HG02759 (cell line): ENCODE data around the gene ASAP2.

Experiments used
- ATAC-seq: cut with Tn5 transposase; IDR thresholded peaks from one replicate; pipeline ENCODE4 v1.9.1; 2021; ENCODE audit warnings: mild to moderate bottlenecking, moderate library complexity; ENCODE audit not compliant: unreplicated experiment

Gene ASAP2

DNA sequence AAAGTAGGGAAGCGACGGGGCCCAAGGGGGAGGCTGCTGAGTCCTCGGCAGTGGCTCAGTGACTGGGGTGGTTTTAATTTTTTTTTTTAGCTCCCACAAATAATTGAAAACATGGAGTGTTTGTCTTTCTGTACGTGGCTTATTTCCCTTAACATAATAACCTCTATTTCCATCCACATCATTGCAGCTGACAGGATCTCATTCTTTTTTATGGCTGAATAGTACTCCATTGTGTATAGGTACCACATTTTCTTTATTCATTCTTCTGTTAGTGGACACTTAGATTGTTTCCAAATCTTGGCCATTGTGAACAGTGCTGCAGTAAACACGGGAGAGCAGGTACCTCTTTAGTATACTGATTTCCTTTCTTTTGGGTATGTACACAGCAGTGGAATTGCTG is 65.1 kb downstream of the ASAP2 start:
- no peak for ATAC-seq

DNA sequence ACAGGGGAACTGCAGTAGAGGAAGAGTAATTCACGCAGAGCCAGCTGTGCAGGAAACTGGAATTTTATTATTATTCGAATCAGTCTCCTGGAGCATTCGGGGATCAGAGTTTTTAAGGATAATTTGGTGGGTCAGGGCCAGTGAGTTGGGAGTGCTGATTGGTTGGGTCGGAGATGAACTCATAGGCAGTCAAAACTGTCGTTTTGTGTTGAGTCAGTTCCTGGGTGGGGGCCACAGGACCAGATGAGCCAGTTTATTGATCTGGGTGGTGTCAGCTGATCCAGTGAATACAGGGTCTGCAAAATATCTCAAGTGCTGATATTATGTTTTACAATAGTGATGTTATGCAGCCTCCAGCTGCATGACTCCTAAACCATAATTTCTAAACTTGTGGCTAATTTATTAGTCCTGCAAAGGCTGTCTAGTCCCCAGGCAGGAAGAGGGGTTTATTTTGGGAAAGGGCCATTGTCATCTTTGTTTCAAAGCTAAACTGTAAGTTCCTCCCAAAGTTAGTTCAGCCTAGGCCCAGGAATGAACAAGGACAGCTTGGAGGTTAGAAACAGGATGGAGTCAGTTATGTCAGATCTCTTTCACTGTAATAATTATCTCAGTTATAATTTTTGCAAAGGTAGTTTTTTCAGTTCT is 67.0 kb downstream of the ASAP2 start:
- no peak for ATAC-seq

DNA sequence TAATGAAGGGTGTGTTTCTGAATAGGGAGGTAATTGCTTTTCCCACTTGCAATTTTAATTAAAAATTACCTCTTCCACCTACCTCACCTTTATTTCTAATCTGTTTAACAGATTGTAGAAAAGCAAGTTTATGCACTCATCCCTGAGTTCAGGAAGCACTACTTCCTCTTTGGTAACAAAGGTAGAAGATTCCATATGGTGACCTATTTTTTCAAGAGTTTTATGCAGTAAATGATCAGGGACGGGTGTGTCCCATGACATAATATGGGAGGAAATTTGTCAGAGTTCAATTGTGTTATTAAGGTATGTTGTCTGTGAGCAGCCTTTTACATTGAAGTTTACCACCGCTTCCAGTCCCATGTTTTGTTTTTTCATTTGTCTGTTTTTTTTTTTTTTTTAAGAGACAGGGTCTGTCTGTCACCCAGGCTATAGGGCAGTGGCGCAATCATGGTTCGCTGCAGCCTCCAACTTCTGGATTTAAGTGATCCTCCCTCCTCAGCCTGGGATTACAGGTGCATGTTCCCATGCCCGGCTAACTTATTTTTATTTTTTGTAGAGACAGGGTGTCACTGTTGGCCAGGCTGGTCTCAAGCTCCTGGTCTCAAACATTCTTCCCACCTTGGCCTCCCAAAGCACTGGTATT is 68.2 kb downstream of the ASAP2 start:
- ATAC-seq, result no peak

DNA sequence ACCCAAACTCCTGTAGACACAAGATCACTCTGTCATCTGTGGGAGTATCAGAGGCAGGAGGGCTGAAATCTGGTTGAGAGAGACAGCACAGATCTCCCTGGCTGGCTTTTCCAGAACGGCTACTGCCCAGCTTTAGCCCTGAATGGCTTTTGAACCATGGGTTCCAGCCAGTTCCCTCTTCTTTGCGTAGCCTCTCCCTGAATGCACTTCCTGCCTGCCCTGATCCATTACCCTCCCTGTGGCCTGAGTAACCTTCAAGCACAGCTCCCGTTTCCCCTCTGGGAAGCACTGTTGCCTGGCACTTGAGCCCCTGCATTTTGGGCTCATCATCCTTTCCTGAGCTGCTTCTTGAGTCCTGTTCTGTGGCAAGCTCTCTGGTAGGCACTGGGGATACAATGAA is 68.8 kb downstream of the ASAP2 start:
- ATAC-seq, result no peak

DNA sequence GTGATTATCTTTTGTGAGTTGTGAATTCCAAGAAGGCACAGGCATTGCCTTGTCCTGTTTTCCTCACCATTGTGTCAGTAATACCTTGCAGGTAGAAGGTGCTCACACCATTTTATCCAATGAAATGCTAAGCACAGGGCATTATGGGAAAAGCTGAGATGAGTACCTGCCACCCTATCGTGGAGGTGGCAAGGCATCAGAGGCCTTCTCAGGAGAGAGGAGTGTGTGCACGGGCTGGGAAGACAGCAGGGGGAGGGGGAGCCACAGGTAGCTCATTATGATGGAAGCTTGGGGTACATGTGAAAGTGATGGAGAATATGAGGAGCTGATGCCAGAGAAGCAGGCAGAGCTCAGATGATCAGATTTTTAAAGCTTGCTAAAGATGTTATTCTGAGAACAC is 69.5 kb downstream of the ASAP2 start:
- ATAC-seq, result no peak

DNA sequence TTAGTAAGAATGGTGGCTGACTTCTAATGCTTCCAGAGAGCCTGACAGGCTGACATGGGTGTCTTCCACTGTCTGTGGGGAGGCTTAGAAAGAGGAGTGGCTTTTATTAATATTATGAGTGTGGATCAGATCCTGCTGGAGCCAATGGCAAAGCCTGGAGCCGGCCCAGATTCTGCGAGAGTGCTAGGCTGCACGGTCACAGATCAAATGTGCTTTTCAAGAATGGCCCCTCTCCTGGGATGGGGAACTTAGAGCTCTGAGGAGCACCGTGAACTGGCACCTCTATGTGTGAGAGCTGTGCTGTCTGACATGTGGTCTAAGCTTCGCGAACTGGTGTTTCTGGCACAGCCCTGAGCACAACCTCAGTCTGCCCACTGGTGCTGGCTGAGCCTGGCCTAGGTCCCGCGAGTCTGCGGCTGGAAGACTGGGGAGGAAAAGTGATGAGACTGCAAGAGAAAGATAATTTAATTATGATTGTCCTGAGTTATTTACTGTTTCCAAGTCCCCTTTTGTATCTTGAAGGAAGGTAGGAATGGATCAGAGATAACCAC is 70.4 kb downstream of the ASAP2 start:
- ATAC-seq, result no peak

DNA sequence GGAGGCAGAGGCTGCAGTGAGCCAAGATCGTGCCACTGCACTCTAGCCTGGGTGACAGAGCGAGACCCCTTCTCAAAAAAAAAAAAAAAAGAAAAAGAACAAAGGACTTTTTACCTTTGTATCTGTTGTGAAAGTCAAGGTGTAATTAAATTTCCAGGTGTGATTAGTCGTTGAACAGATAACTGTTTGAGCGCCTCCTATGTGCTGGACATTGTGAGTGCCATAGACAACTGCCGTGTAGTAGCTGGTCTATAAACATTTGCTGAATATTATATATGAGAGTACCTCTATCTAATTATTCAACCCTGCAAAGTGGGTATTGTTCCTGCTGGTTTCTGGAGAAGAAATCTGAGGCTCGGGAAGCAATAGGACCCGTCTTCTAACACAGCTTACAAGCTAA is 71.8 kb downstream of the ASAP2 start:
- ATAC-seq, result no peak

DNA sequence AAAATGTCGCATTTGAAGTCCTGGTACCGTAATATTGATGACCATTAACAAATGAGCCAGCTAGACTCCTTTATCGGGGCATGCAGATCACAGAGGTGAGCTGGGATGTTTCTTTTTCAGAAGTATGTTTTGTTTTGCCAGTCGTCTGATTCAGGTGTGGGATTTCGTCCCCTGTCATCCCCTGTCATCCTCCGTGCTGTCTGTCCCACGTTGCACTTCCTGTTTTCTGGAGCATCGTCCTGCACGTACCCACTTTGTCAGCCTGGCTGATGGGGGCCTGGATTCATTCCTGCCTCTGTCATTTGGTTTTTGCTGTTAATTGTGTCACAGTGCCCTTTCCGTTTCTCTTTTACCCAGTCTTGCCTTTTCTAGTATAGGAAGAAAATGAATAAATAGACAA is 72.8 kb downstream of the ASAP2 start:
- no peak for ATAC-seq

DNA sequence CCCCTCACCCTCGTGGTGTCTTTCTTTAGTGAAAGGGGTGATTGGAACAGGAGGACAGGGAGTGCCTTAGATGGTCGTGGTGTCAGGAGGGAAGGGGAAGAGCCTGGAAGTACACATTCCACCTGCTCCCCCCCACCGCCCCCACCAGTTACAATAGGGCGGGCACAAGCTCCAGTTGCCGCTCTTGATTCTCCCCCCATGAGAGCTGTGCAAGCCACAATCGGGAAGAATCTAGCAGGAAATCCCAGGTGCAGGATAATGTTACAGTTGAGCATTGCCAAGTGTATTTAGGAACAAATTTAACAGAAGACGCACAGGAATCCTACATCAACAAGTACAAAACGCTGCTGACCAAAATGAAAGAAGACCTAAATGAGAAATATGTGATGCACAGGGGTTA is 73.6 kb downstream of the ASAP2 start:
- no peak for ATAC-seq

DNA sequence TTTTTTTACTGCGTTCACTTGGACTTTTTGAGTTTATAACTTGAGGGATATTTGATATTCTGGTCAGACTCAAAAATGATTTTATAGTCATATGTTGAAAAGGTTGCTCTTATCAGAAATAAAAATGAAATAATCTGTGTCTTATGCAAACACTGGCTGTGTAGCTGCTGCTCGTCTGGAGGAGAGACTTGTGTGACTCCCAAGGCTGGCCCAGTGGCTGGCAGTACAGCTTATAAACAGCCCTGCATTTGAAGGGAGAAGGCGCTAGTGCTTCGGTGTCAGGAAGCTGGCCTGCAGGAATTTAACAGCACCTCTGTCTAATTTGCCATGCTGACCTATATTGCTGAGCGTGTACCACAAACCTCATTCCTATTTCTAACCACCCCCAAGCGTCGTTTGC is 74.5 kb downstream of the ASAP2 start:
- no peak for ATAC-seq

DNA sequence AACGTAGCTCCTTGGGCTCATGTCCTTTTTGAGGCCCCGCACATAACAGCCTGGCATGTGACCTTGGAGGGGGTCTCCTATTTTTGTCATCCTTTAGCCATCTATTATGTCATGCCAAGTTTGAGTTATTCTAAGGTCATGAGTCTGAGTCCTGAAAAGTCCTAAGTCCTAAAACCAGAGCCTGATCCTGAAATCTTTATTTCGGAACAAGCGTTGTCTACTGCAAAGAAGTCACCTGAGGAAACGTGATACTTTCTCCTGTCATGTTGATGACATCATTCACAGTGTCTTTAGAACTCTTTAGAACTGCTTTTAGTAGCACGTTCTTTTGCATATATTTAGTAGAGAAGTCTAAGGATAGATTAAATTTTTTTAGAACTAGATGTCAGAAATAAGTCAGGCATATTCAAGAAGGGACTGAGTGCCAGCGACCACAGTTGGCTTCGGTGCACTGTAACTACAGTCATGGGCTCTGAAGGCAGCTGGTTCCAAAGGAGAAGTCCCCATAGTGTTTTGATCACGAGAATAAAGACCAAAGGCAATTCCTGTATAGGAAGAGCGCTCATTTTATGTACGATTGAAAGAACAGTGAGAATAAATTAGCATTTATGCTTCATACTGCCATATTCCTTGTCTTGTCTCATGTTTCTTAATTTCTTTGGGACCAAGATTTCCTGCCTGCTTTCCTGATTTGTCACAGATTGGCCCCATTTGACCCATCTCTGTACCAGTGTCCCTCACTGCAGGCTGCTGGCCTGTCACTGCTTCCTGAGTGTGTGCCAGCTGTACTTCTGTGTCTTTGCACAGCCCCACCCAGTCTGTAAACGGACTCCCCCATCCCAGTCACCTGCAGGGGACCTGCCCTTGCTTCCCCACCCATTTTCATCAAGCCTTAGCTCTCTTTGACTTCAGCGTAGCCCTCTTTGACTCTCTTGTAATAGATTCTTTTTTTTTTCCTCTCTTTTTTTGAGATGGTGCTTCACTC is 75.8 kb downstream of the ASAP2 start:
- ATAC-seq, result no peak

DNA sequence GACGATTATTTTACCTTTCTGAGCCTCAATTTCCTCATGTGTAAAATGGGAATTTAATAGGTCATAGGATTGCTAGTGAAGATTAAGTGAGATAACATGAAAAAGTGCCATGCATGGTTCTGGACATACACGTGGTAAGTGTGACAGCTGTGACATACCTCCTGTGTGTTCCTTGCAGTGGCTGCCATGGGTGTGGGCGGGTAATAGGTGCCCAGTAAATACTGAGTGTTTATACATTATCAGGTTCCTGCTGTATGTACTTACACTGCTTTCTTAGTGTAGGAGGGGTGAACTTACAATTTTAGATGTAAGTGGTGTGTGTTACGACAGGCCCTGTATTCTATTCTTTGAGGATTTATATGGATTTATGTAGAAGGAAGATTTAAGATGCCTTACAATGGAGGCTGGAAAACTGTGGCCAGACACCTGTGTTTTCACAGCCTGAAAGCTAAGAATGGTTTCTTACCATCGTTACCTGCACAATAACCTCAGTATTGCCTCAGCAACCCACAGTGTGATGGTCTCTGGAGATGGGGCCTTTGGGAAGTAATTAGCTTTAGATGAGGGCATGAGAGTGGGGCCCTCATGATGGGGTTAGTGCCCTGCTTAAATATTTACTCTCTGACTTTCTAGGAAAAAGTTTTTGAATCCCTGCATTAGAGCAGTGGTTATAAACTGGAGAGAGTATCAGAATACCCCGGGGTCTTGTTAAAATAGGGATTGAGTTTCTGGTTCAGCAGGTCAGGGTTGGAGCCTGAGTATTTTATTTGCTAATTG is 78.1 kb downstream of the ASAP2 start:
- no peak for ATAC-seq

DNA sequence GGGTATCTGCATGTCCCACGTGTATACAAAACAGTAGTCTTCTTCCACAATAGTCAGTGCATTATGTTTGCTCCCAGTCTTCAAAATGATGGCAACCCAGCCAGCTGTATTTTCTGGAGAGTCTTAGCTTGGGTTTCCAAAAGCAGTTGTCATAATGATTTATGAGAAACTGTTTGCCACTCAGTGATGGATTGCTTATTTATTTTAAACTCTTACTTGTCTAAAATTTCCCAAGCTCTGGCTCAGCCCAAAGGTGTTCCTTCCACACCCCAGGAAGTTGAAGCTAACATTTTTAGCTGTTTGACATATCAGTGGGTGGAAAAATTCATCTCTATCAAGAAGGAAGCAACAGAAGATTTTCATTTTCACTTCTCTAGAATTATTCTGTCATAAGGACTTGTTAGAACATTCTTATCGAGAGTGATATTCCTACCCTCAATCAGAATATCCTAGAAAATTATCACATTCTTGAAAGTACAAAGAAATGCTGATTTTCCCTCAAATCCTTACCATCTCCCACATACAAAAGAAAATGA is 78.8 kb downstream of the ASAP2 start:
- ATAC-seq, result no peak

DNA sequence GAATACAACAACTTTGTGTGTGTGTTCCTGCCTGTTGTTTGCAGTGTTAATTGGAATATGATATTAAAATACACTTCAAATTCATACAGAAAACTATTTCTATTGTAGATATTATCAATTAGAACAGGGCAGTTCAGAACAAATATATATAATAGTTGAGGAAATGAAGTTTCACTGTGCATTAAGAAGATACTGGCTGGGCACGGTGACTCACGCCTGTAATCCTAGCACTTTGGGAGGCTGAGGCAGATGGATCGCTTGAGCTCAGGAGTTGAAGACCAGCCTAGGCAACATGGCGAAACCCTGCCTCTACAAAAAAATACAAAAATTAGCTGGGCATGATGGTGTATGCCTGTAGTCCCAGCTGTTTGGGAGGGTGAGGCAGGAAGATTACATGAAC is 79.3 kb downstream of the ASAP2 start:
- ATAC-seq, result no peak

DNA sequence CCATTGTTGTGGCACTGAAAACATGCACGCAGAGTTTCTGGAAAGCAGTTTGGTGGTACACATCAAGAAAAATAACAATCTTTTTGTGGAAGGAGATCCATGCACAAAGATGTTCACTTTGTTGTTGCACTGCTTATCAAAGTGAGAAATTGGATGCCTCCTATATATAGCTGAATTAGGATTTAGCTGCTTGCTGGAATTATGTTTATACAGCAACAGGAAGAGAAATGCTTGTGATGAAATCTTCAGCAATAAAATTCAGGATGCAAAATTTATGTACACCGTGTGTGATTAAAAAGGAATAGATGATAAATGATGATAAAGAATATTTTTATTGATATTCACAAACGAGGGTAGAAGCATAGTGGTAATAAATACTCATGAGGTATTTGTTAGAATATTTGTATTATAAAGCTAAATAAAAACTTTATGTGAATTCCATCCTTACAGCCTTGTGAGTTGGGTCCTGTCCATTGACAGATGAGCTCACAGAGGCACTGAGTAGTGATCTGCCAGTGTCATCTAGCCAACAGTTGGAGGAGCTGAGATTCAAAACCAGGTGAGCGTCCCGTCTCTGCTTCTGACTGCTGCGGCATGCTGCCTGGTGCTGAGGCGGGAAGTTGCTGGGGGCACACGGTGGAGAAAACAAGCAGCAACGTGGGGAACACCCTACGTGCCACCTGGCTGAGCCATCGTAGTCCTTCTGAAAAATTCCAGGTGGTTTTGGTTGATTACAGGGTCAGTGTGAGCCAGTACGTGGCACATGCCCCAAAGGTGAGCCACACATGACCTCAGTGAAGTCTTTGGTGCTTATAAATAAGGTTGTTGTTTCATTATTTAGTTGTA is 80.2 kb downstream of the ASAP2 start:
- ATAC-seq, result no peak

DNA sequence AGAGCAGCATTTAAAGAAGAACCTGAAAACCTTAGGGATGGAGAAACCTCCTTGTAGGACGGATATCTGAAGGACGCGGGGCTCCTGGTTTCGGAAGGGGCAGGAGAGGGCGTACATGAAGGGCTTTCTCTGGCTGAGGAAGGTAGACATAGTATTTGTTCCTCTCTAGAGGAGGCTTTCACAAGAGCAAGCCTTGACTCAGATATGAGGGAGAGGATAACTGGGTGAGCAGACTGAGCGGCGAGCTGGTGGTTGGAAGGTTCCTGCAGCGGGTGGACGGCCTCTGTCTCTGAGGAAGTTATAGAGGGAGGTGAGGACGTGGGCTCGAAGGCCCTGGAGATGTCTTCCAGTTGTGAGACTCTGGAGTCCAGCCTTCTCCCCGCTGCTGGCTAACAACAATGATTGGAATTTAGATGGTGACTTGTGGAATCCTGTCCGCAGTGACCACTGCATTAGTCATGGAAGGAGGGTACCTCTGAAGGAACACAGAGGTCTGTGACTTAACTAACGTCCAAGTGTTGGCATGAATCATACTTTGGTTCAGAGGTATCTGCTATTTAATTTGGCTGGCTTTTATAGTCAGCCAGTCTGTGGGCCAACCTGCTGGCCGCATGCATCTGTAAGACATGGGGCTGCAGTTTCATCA is 80.9 kb downstream of the ASAP2 start:
- ATAC-seq, result no peak

DNA sequence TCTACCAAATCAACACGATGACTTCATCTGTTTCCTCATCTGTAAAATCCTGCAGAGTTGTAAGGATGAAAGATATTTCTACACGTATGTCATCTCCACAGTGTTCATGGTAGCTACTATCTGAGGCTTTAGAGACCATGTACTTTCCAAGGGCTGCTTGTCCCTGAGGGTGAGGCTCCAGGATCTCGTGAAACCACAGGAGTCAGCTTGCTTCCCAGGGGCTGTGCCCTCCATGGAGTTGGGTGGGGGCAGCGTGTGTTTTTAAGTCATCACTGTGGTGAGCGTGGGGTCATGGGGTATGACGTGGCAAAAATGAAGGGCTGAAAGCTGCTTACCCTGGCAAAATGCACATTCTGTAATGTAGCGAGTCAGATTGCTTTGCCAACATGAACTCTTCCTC is 81.6 kb downstream of the ASAP2 start:
- no peak for ATAC-seq

DNA sequence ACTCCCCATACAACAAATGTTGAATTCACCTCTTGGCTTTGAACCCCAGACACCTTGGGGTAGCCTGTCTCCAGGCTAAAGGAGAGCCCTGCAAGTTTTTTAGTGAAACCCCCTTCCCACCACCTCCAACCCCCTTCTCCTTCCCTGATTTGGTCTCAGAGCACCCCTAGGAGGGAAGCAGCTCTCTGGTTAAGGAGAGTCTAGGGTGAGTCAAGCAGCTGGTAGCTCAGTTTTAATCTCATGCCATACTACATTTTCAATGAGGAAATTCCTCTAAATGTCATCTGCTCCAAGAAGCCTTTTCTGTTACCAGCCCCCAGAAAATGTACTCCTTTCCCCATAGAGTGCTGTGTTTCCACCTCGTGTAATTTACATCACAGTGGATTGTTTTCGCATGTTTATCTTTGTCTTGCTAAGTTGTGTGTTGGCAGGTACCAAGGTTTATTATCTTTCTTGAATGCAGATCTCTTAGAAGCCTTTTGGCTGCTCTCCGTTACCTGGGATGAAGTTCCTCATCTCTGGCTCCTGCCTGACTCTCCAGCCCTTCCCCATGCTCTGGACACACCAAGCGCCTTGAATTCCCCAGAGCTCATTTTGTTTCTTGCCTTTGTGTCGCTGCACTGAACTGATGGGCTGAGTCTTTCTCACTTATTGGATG is 82.2 kb downstream of the ASAP2 start:
- no peak for ATAC-seq

DNA sequence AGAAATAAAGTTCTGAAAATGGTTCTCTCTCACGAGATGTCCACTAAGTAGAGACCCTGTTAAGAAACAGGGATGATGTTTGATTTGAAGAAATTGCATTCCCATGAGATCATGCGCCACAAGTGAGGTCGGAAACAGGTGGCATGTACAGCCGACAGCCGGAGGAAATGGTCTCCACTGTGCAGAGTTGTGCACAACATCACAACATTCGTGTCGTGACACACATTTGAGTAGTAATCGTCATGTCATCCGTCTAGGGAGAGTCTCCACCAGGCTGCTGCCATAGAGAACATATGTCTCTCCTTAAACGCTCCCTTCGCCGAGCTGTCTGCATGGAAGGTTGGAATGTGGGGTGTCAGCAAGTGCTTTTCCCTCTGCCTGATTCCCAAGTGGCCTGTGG is 84.7 kb downstream of the ASAP2 start:
- ATAC-seq, result no peak
